ENCODE measurements around the gene DLGAP1. TPM values are rescaled to one million over a fixed set of nuclear protein-coding genes. Genes with fewer than 3 reads are reported as not detected.

Gene DLGAP1
- total RNA-seq, 3 donors from 2014 or later (not counting 1 experiment from before 2014, with no cell fraction given) = not detected

DNA sequence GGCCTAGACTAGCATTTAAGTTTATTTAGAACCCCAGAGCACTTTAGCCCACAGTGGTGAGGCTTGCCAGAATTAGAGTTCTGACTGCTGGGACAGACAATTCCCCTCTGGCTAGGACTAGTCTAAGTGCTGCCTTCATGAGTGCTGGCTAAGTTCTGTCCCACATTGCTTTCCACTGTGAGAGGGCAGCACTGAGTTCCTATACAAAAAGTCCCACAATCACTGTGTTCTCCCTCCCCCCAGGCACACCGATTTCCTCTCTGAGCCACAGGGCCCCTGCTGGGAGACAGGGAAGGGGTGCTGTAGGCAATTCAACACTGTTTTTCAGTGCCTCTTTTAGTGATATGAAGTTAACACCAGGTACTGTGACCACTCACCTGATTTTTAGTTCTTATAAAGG is 310.9 kb downstream of the DLGAP1 start:
- Mint-ChIP-seq H3K27me3 (ENCODE audit: low read depth in 2 of 2) (no peaks in the 10 kb centered on the region), H3K4me1 (no peaks in the 10 kb centered on the region), H3K27ac (no peak overlapping the region), H3K4me3 (no peak overlapping the region), H3K36me3 (no peaks in the 10 kb centered on the region), H3K9me3 (peaks cover 0 to 5% of the 10 kb centered on the region in 2 donors)
- no peaks in the 10 kb centered on the region for H3K4me1 ChIP-seq (ENCODE audit: control insufficient read depth, insufficient read depth, low read length)
- DNase-seq = no peak
- H3K27ac ChIP-seq (ENCODE audit: low read length) = no peak overlapping the region
- H3K9me3 ChIP-seq (ENCODE audit: control insufficient read depth, insufficient read depth, low read length) = peaks cover 5% of the 10 kb centered on the region
- WGBS (ENCODE audit: insufficient coverage) = 40% methylated on average over 1 of the region's 1 CpG
- ATAC-seq = no peak
- intact Hi-C loops (cut with micrococcal nuclease) = no loop called here
- no peak overlapping the region for H3K4me3 ChIP-seq (ENCODE audit: low read length)
- H3K27me3 ChIP-seq (ENCODE audit: control insufficient read depth, insufficient read depth, low read length) = no peaks in the 10 kb centered on the region
- no peaks in the 10 kb centered on the region for H3K36me3 ChIP-seq (ENCODE audit: control insufficient read depth, insufficient read depth, low read length)
- TF ChIP-seq, protein P1, sequence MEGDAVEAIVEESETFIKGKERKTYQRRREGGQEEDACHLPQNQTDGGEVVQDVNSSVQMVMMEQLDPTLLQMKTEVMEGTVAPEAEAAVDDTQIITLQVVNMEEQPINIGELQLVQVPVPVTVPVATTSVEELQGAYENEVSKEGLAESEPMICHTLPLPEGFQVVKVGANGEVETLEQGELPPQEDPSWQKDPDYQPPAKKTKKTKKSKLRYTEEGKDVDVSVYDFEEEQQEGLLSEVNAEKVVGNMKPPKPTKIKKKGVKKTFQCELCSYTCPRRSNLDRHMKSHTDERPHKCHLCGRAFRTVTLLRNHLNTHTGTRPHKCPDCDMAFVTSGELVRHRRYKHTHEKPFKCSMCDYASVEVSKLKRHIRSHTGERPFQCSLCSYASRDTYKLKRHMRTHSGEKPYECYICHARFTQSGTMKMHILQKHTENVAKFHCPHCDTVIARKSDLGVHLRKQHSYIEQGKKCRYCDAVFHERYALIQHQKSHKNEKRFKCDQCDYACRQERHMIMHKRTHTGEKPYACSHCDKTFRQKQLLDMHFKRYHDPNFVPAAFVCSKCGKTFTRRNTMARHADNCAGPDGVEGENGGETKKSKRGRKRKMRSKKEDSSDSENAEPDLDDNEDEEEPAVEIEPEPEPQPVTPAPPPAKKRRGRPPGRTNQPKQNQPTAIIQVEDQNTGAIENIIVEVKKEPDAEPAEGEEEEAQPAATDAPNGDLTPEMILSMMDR (IDR thresholded peaks at IDR 0.05) = no peak

DNA sequence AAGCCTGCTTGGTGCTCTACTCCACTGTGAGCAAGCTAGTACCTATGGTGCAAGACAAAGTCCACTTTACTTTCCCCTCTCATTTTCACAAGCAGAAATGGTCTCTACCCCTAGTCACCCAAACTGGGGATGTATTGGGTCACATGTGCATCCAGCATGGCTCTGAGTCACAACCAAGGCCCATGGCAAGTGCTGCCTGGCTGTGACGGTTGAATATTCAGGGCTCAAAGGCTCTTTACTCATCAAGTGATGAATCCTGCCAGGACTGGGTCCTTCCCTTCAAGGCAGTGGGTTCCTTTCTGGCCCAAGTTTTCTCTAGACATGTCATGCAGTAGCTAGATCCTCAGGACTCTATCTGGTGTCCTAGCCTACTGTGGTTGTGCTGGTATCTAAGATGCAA is 311.5 kb downstream of the DLGAP1 start:
- no peaks in the 10 kb centered on the region for H3K36me3 Mint-ChIP-seq
- Histone ChIP-seq H3K36me3 (ENCODE audit: control insufficient read depth, insufficient read depth, low read length) (no peaks in the 10 kb centered on the region), H3K27me3 (ENCODE audit: control insufficient read depth, insufficient read depth, low read length) (no peaks in the 10 kb centered on the region), H3K27ac (ENCODE audit: low read length) (no peak overlapping the region), H3K4me1 (ENCODE audit: control insufficient read depth, insufficient read depth, low read length) (no peaks in the 10 kb centered on the region), H3K4me3 (ENCODE audit: low read length) (no peak overlapping the region), H3K9me3 (ENCODE audit: control insufficient read depth, insufficient read depth, low read length) (peaks cover 5% of the 10 kb centered on the region)
- intact Hi-C loops (cut with micrococcal nuclease) = no loop called here
- H3K27me3 Mint-ChIP-seq (ENCODE audit: low read depth in 2 of 2) = no peaks in the 10 kb centered on the region
- peaks cover 3 to 6% of the 10 kb centered on the region in 2 donors for H3K9me3 Mint-ChIP-seq
- H3K4me1 Mint-ChIP-seq = no peaks in the 10 kb centered on the region
- no peak overlapping the region for H3K27ac Mint-ChIP-seq
- WGBS (ENCODE audit: insufficient coverage) = 93% methylated on average over 1 of the region's 1 CpG
- TF ChIP-seq, protein P1 (IDR thresholded peaks at IDR 0.05) = no peak
- H3K4me3 Mint-ChIP-seq = no peak overlapping the region
- DNase-seq (no peak), ATAC-seq (no peak)

DNA sequence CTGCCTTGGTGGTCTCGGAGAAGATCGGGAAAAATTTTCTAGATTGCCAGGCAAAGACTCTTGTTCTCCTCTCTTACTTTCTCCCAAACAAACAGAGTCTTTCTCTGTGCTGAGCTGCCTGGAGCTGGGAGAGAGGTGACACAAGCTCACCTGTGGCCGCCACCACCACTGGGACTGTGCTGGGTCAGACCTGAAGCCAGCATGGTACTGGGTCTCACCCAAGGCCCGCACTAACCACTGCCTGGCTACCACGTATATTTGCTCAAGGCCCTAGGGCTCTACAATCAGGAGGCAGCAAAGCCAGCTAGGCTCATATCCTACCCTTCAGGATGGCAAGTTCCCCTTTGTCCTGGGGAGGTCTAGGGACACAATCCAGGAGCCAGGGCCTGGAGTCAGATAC is 312.2 kb downstream of the DLGAP1 start:
- no peaks in the 10 kb centered on the region for H3K4me1 ChIP-seq (ENCODE audit: control insufficient read depth, insufficient read depth, low read length)
- no peak for ATAC-seq
- no peak overlapping the region for H3K4me3 Mint-ChIP-seq
- WGBS (ENCODE audit: insufficient coverage) = 87% methylated on average over 5 of the region's 5 CpGs
- no peaks in the 10 kb centered on the region for H3K4me1 Mint-ChIP-seq
- DNase-seq = no peak
- H3K27ac Mint-ChIP-seq = no peak overlapping the region
- no peak overlapping the region for H3K4me3 ChIP-seq (ENCODE audit: low read length)
- no peaks in the 10 kb centered on the region for H3K27me3 ChIP-seq (ENCODE audit: control insufficient read depth, insufficient read depth, low read length)
- TF ChIP-seq, protein P1 (IDR thresholded peaks at IDR 0.05) = no peak
- no peaks in the 10 kb centered on the region for H3K36me3 ChIP-seq (ENCODE audit: control insufficient read depth, insufficient read depth, low read length)
- no peaks in the 10 kb centered on the region for H3K27me3 Mint-ChIP-seq (ENCODE audit: low read depth in 2 of 2)
- H3K27ac ChIP-seq (ENCODE audit: low read length) = no peak overlapping the region
- intact Hi-C loops (cut with micrococcal nuclease) = no loop called here
- peaks cover 6 to 9% of the 10 kb centered on the region in 2 donors for H3K9me3 Mint-ChIP-seq
- H3K9me3 ChIP-seq (ENCODE audit: control insufficient read depth, insufficient read depth, low read length) = peaks cover 5% of the 10 kb centered on the region
- H3K36me3 Mint-ChIP-seq = no peaks in the 10 kb centered on the region

DNA sequence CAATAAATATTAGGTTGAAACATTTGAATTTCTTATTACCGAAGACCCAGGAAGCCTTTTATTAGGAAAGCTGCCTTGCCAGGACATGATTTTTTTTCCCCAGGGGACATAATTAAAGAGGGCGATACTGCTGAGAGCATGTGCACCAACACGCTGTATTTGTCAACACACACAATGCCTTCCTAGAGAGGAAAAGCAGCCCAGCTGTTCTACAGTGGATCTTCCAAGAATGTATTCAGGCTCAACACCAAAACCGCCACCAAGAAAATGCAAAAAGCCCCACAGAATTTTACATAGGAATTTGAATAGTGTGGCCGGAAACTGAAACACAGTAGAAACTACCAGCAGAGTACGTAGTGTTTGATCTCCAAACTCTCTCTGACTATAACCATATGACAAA is 320.4 kb downstream of the DLGAP1 start:
- TF ChIP-seq, protein P1 (IDR thresholded peaks at IDR 0.05) = no peak
- H3K4me3 ChIP-seq (ENCODE audit: low read length) = no peak overlapping the region
- no peaks in the 10 kb centered on the region for H3K4me1 Mint-ChIP-seq
- intact Hi-C loops (cut with micrococcal nuclease) = no loop called here
- H3K9me3 ChIP-seq (ENCODE audit: control insufficient read depth, insufficient read depth, low read length) = no peaks in the 10 kb centered on the region
- no peak overlapping the region for H3K4me3 Mint-ChIP-seq
- 87% methylated on average over 5 of the region's 6 CpGs for WGBS (ENCODE audit: insufficient coverage)
- H3K4me1 ChIP-seq (ENCODE audit: control insufficient read depth, insufficient read depth, low read length) = no peaks in the 10 kb centered on the region
- peaks cover 10 to 16% of the 10 kb centered on the region in 2 donors for H3K9me3 Mint-ChIP-seq
- ATAC-seq (no peak), DNase-seq (no peak)
- no peaks in the 10 kb centered on the region for H3K36me3 Mint-ChIP-seq
- H3K27me3 Mint-ChIP-seq (ENCODE audit: low read depth in 2 of 2) = no peaks in the 10 kb centered on the region
- no peak overlapping the region for H3K27ac Mint-ChIP-seq
- no peak overlapping the region for H3K27ac ChIP-seq (ENCODE audit: low read length)
- no peaks in the 10 kb centered on the region for H3K36me3 ChIP-seq (ENCODE audit: control insufficient read depth, insufficient read depth, low read length)
- no peaks in the 10 kb centered on the region for H3K27me3 ChIP-seq (ENCODE audit: control insufficient read depth, insufficient read depth, low read length)
